Measurements from ENCODE around the gene CHCHD5. TPM values are rescaled to one million over a fixed set of nuclear protein-coding genes. Genes with fewer than 3 reads are reported as not detected.

CHCHD5 gene, protein sequence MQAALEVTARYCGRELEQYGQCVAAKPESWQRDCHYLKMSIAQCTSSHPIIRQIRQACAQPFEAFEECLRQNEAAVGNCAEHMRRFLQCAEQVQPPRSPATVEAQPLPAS
- total RNA-seq (2013; cell fraction: nucleolus; rRNA removed) = 9.8 and 9.9 TPM in 2 replicates
- total RNA-seq (2014; rRNA removed) (25.7 and 37.2 TPM in 2 replicates), total RNA-seq (2014; rRNA removed; fragmentation: Illumina TruSeq; extraction: Trizol) (21.5 and 22.9 TPM in 2 replicates), total RNA-seq (2021) (40.6 and 43.1 TPM in 2 replicates), polyA plus RNA-seq (2011; rRNA removed) (10.0 and 18.5 TPM in 2 replicates), polyA plus RNA-seq (2014; fragmentation: Illumina TruSeq; extraction: Trizol) (2.7 and 16.4 TPM in 2 replicates), polyA plus RNA-seq (2014; fragmentation: Nextera tagmentation; extraction: Ambion mirVana) (10 to 100 TPM; 65.1 to 85.6 TPM), polyA plus RNA-seq (2014; rRNA removed) (47.4 and 56.8 TPM in 2 replicates), polyA plus RNA-seq (2016; fragmentation: Nextera tagmentation; extraction: Ambion mirVana) (100 to 1,000 TPM; 104 to 118 TPM), polyA minus RNA-seq (2011; rRNA and poly(A)+ RNA removed) (5.1 and 8.6 TPM in 2 replicates), Bru-seq, nascent RNA (percentile 75 among the genes with signal in this experiment), BruChase-seq, experiment 1, labeled RNA remaining after a 6-hour chase (percentile 66 among the genes with signal in this experiment), BruChase-seq, experiment 2, labeled RNA remaining after a 2-hour chase (percentile 65 among the genes with signal in this experiment)
- 46.5 TPM for polyA plus RNA-seq (2011; ENCODE audit: low read depth)
- 40.1 and 40.5 TPM in 2 replicates for polyA plus RNA-seq (2011; cell fraction: cytosol; rRNA removed)
- polyA plus RNA-seq (2011; cell fraction: nucleus; rRNA removed) = 25.8 and 29.2 TPM in 2 replicates
- 52.2 and 53.0 TPM in 2 replicates for polyA plus RNA-seq (2012)
- 2.8 and 6.3 TPM in 2 replicates for polyA minus RNA-seq (2011; cell fraction: cytosol; rRNA and poly(A)+ RNA removed)
- polyA minus RNA-seq (2011; cell fraction: nucleus; rRNA and poly(A)+ RNA removed) = 3.5 and 5.1 TPM in 2 replicates
- long read RNA-seq, experiment 1, transcript CHCHD5-201 (4 exons, 691 nt) = major isoform, 22 of 27 reads
- long read RNA-seq, experiment 1, partial matches to known transcripts = 1 of 27 reads
- long read RNA-seq, experiment 1, other reads (novel, unspliced or antisense) = 4 of 27 reads
- long read RNA-seq, experiment 2, transcript CHCHD5-201 (4 exons, 691 nt) = major isoform, 31 of 37 reads
- long read RNA-seq, experiment 2, partial matches to known transcripts = 0 of 37 reads
- long read RNA-seq, experiment 2, other reads (novel, unspliced or antisense) = 6 of 37 reads

DNA sequence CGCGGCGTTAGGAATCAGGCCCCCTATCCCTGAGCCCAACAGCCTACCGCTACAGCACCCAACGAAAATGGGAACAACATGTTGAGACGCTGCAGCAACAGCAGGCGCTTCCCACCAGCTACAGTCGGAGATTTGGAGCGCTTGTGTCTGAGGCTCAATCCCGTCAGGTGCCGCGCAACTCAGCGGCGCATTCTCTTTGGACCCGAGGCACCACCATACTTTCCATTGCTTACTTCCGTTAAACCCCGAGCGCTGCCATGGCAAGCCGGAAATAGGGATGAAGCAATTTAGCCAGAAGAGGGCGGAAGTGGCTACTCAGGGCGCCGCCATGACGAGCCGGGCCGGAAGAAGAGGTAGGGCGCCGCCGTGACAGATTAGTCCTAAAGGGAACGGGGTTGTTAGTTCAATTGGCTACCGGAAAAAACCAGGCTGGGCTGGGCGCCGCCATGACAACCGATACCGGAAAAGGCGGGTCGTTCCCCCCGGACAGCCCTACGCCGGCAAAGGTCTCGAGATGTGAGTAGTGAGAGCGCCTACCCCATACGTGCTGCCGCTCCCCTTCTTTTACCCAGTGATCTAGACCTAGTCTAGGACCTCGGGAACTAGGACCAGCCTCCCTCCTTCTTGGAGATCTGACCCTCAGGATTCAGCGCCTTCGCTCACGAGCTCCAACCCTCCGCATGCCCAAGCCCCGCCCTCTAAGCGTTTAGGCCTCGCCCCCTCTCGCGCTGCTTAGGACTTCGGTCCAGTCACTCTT, at the start of gene CHCHD5:
CHCHD5 (plus strand) TSS at position 476 of the 757 bp plus-strand sequence; CDS start at position 515, 39 bp downstream.
- BruUV-seq (replicated peaks) = TSS peak; percentile 73
- no peak for TF ChIP-seq NFYA (IDR thresholded peaks at IDR 0.05; ENCODE audit: borderline replicate concordance, low read depth, low read length)
- TF ChIP-seq MTA3 (IDR thresholded peaks at IDR 0.05; ENCODE audit: borderline replicate concordance, low read length) = no peak
- TF ChIP-seq JUND (IDR thresholded peaks at IDR 0.05; ENCODE audit: low read depth, low read length) = no peak
- TF ChIP-seq, protein P1, sequence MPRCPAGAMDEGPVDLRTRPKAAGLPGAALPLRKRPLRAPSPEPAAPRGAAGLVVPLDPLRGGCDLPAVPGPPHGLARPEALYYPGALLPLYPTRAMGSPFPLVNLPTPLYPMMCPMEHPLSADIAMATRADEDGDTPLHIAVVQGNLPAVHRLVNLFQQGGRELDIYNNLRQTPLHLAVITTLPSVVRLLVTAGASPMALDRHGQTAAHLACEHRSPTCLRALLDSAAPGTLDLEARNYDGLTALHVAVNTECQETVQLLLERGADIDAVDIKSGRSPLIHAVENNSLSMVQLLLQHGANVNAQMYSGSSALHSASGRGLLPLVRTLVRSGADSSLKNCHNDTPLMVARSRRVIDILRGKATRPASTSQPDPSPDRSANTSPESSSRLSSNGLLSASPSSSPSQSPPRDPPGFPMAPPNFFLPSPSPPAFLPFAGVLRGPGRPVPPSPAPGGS (IDR thresholded peaks at IDR 0.05; ENCODE audit: borderline replicate concordance, insufficient read depth, low read depth, low read length, poor library complexity, severe bottlenecking) = no peak
- TF ChIP-seq, protein P2, sequence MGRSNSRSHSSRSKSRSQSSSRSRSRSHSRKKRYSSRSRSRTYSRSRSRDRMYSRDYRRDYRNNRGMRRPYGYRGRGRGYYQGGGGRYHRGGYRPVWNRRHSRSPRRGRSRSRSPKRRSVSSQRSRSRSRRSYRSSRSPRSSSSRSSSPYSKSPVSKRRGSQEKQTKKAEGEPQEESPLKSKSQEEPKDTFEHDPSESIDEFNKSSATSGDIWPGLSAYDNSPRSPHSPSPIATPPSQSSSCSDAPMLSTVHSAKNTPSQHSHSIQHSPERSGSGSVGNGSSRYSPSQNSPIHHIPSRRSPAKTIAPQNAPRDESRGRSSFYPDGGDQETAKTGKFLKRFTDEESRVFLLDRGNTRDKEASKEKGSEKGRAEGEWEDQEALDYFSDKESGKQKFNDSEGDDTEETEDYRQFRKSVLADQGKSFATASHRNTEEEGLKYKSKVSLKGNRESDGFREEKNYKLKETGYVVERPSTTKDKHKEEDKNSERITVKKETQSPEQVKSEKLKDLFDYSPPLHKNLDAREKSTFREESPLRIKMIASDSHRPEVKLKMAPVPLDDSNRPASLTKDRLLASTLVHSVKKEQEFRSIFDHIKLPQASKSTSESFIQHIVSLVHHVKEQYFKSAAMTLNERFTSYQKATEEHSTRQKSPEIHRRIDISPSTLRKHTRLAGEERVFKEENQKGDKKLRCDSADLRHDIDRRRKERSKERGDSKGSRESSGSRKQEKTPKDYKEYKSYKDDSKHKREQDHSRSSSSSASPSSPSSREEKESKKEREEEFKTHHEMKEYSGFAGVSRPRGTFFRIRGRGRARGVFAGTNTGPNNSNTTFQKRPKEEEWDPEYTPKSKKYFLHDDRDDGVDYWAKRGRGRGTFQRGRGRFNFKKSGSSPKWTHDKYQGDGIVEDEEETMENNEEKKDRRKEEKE (IDR thresholded peaks at IDR 0.05) = no peak
- TF ChIP-seq ZNF274 (IDR thresholded peaks at IDR 0.05; ENCODE audit: insufficient read depth, insufficient read length) = no peak
- TF ChIP-seq CHD1 (IDR thresholded peaks at IDR 0.05; ENCODE audit: low read depth, low read length) = no peak
- TF ChIP-seq CHD2 (IDR thresholded peaks at IDR 0.05; ENCODE audit: borderline replicate concordance, low read depth, low read length) = peak; percentile 30; the same call in 1 of the 2 replicates
- no peak for TF ChIP-seq ZZZ3 (IDR thresholded peaks at IDR 0.05; ENCODE audit: control insufficient read depth, insufficient read length, low read depth)
- TF ChIP-seq NR2C1 (IDR thresholded peaks at IDR 0.05) = peak; percentile 85
- no peak; the same call in 1 of the 2 replicates for TF ChIP-seq GATAD2B (conservative IDR thresholded peaks at IDR 0.05; ENCODE audit: low read depth)

More for the DNA sequence above, at the start of gene CHCHD5:
- WGBS (ENCODE audit: insufficient coverage, insufficient replicate concordance, low lambda C conversion rate, missing lambda C conversion rate) = 4% methylated on average over 54 of the region's 54 CpGs
- H3K27ac ChIP-seq (ENCODE audit: control insufficient read depth, insufficient read depth) = peak within 1 kb of the TSS; percentile 95
- RAD21 ChIA-PET (ENCODE audit: unreplicated experiment) = interaction anchor here (0.9 to 4.3 kb wide), 17 partner anchors 16 to 529 kb away, joined by 3 to 28 read pairs (median 5); partner anchors contain the start of genes SLC20A1, TMEM87B and ZC3H8
- POLR2A ChIA-PET = interaction anchor here (0.6 to 2.5 kb wide), 8 partner anchors 47 to 685 kb away, joined by 3 to 12 read pairs (median 4); partner anchors contain the start of gene TMEM87B
- CTCF ChIA-PET = interaction anchor here (1.0 to 4.6 kb wide), 23 partner anchors 10 to 463 kb away, joined by 3 to 40 read pairs (median 4); partner anchors contain the start of genes SLC20A1 and ZC3H8
- H3K79me2 ChIP-seq (ENCODE audit: control insufficient read depth, insufficient read depth, low read length) = peaks cover 11% of the 10 kb centered on the region
- peak; percentile 91 for ATAC-seq
- FAIRE-seq = peak; percentile 93
- no peaks in the 10 kb centered on the region for H3K27me3 ChIP-seq (replicated peaks in 1 of 2; ENCODE audit: control insufficient read depth in 2 of 2, insufficient read depth in 2 of 2, low read length in 1 of 2)
- intact Hi-C loops (cut with micrococcal nuclease; ENCODE audit: unreplicated experiment) = loop anchor here (5.0 kb wide), 2 partner anchors 462 to 527 kb away; partner anchors contain the start of gene TMEM87B
- H3K9me3 ChIP-seq (replicated peaks; ENCODE audit: control insufficient read depth, insufficient read depth, low read length) = no peaks in the 10 kb centered on the region
- H2AFZ ChIP-seq (ENCODE audit: control insufficient read depth, low read depth, low read length) = peak within 1 kb of the TSS; percentile 99
- DNase-seq (ENCODE audit: low read depth, low spot score) = peak; percentile 81
- H3K9ac ChIP-seq (ENCODE audit: control insufficient read depth, insufficient read depth, low read length) = peak within 1 kb of the TSS; percentile 92
- no peaks in the 10 kb centered on the region for H4K20me1 ChIP-seq (ENCODE audit: control insufficient read depth, insufficient read depth)
- H3K4me3 ChIP-seq = peak within 1 kb of the TSS; percentile 89
- in situ Hi-C loops (cut with MboI) = loop anchor here (5.0 kb wide), 1 partner anchor 102 kb away; the partner anchor contains the start of gene TTL
- SMC1A ChIA-PET (ENCODE audit: uncharacterized antibody, unreplicated experiment) = interaction anchor here (1.0 to 4.3 kb wide), 11 partner anchors 15 to 463 kb away, joined by 3 to 18 read pairs (median 5); no protein-coding TSS in a partner anchor
- H3K36me3 ChIP-seq (ENCODE audit: control insufficient read depth in 2 of 2, insufficient read depth in 2 of 2, low read length in 1 of 2) = peaks cover 0 to 4% of the 10 kb centered on the region in 2 experiments; a peak in 1 of 4 replicates
- peaks cover 20% of the 10 kb centered on the region for H3K4me1 ChIP-seq (ENCODE audit: control insufficient read depth, insufficient read depth, low read length)
- peak within 1 kb of the TSS; percentile 98 for H3K4me2 ChIP-seq (ENCODE audit: control insufficient read depth, insufficient read depth)
